Measurements from ENCODE around the gene REEP1. TPM values are rescaled to one million over a fixed set of nuclear protein-coding genes. Genes with fewer than 3 reads are reported as not detected.

Gene REEP1
- total RNA-seq, 2 experiments from 2014 or later, result not detected

GRCh38 chr2:86213699-86214502, 123.5 kb downstream of the REEP1 start:
- H3K36me3 ChIP-seq (ENCODE audit: insufficient read depth, low read length), result peaks cover 65% of the 10 kb centered on the region

GRCh38 chr2:86213056-86213455, 124.4 kb downstream of the REEP1 start:
- no peak overlapping the region for H2AFZ ChIP-seq (ENCODE audit: low read length)
- H4K20me1 ChIP-seq (ENCODE audit: insufficient read depth, low read length), result no peaks in the 10 kb centered on the region
- H3K4me3 ChIP-seq (ENCODE audit: low read depth, low read length, poor library complexity, severe bottlenecking), result no peak overlapping the region
- no peak overlapping the region for H3K27ac ChIP-seq (ENCODE audit: low read depth, low read length, poor library complexity, severe bottlenecking)
- TF ChIP-seq CTCF (conservative IDR thresholded peaks at IDR 0.05; ENCODE audit: low read length), result no peak
- no peak for TF ChIP-seq EZH2phosphoT487 (IDR thresholded peaks at IDR 0.05; ENCODE audit: borderline replicate concordance, low read depth, low read length)
- intact Hi-C loops (cut with micrococcal nuclease; ENCODE audit: unreplicated experiment), result no loop called here
- ChIA-PET CTCF (ENCODE audit: unreplicated experiment) (no interaction called here), POLR2A (interaction anchor here (1.0 kb wide), 1 partner anchor 25 kb away, joined by 4 read pairs; no protein-coding TSS in a partner anchor)
- DNase-seq (ENCODE audit: low spot score), result no peak
- H3K36me3 ChIP-seq (ENCODE audit: insufficient read depth, low read length), result peaks cover 74% of the 10 kb centered on the region
- no peaks in the 10 kb centered on the region for H3K9me2 ChIP-seq (ENCODE audit: insufficient read depth, low read length)
- H3K9me3 ChIP-seq (ENCODE audit: low read length), result no peaks in the 10 kb centered on the region
- H3K4me1 ChIP-seq (ENCODE audit: insufficient read depth, low read length, poor library complexity, severe bottlenecking), result peaks cover 16% of the 10 kb centered on the region
- no peaks in the 10 kb centered on the region for H3K79me2 ChIP-seq (ENCODE audit: insufficient read depth, low read depth, low read length)
- no TSS peak for BruUV-seq (replicated peaks)
- H3K4me2 ChIP-seq (ENCODE audit: low read length), result no peak overlapping the region

More at GRCh38 chr2:86213699-86214502, 123.5 kb downstream of the REEP1 start:
- Histone ChIP-seq H3K9me3 (ENCODE audit: low read length) (no peaks in the 10 kb centered on the region), H3K79me2 (ENCODE audit: insufficient read depth, low read depth, low read length) (no peaks in the 10 kb centered on the region), H3K9me2 (ENCODE audit: insufficient read depth, low read length) (no peaks in the 10 kb centered on the region), H3K4me2 (ENCODE audit: low read length) (no peak overlapping the region), H3K27ac (ENCODE audit: low read depth, low read length, poor library complexity, severe bottlenecking) (no peak overlapping the region), H3K4me1 (ENCODE audit: insufficient read depth, low read length, poor library complexity, severe bottlenecking) (peaks cover 16% of the 10 kb centered on the region), H2AFZ (ENCODE audit: low read length) (no peak overlapping the region), H3K4me3 (ENCODE audit: low read depth, low read length, poor library complexity, severe bottlenecking) (no peak overlapping the region), H4K20me1 (ENCODE audit: insufficient read depth, low read length) (no peaks in the 10 kb centered on the region)
- no TSS peak for BruUV-seq (replicated peaks)
- intact Hi-C loops (cut with micrococcal nuclease; ENCODE audit: unreplicated experiment), result no loop called here
- DNase-seq (ENCODE audit: low spot score), result no peak
- TF ChIP-seq CTCF (conservative IDR thresholded peaks at IDR 0.05; ENCODE audit: low read length), result no peak
- no peak for TF ChIP-seq EZH2phosphoT487 (IDR thresholded peaks at IDR 0.05; ENCODE audit: borderline replicate concordance, low read depth, low read length)
- ChIA-PET CTCF (ENCODE audit: unreplicated experiment) (no interaction called here), POLR2A (interaction anchor here (1.0 to 1.3 kb wide), 3 partner anchors 11 to 227 kb away, joined by 3 to 4 read pairs (median 3); partner anchors contain the start of gene KDM3A)

- CTCF ChIA-PET (ENCODE audit: unreplicated experiment), result no interaction called here
- Histone ChIP-seq H2AFZ (ENCODE audit: low read length) (no peak overlapping the region), H3K36me3 (ENCODE audit: insufficient read depth, low read length) (peaks cover 86% of the 10 kb centered on the region), H3K4me3 (ENCODE audit: low read depth, low read length, poor library complexity, severe bottlenecking) (no peak overlapping the region), H3K9me2 (ENCODE audit: insufficient read depth, low read length) (no peaks in the 10 kb centered on the region), H4K20me1 (ENCODE audit: insufficient read depth, low read length) (no peaks in the 10 kb centered on the region), H3K9me3 (ENCODE audit: low read length) (no peaks in the 10 kb centered on the region), H3K79me2 (ENCODE audit: insufficient read depth, low read depth, low read length) (no peaks in the 10 kb centered on the region), H3K4me1 (ENCODE audit: insufficient read depth, low read length, poor library complexity, severe bottlenecking) (peaks cover 16% of the 10 kb centered on the region), H3K27ac (ENCODE audit: low read depth, low read length, poor library complexity, severe bottlenecking) (peak overlapping the region; percentile 50), H3K4me2 (ENCODE audit: low read length) (no peak overlapping the region)
- no TSS peak for BruUV-seq (replicated peaks)
- intact Hi-C loops (cut with micrococcal nuclease; ENCODE audit: unreplicated experiment), result no loop called here
- TF ChIP-seq EZH2phosphoT487 (IDR thresholded peaks at IDR 0.05; ENCODE audit: borderline replicate concordance, low read depth, low read length), result no peak
- TF ChIP-seq CTCF (conservative IDR thresholded peaks at IDR 0.05; ENCODE audit: low read length), result no peak
- no peak for DNase-seq (ENCODE audit: low spot score)
- POLR2A ChIA-PET, result no interaction called here
Observed at GRCh38 chr2:86211796-86212188, 125.6 kb downstream of the REEP1 start.
